ENCODE measurements around the gene SGCA. TPM values are rescaled to one million over a fixed set of nuclear protein-coding genes. Genes with fewer than 3 reads are reported as not detected.

The SGCA gene
- total and polyA plus RNA-seq, 2 of the 8 experiments (the other 6 are each of a cell fraction or from before 2014, with no cell fraction given), result 0.12 TPM; not detected in 1

DNA sequence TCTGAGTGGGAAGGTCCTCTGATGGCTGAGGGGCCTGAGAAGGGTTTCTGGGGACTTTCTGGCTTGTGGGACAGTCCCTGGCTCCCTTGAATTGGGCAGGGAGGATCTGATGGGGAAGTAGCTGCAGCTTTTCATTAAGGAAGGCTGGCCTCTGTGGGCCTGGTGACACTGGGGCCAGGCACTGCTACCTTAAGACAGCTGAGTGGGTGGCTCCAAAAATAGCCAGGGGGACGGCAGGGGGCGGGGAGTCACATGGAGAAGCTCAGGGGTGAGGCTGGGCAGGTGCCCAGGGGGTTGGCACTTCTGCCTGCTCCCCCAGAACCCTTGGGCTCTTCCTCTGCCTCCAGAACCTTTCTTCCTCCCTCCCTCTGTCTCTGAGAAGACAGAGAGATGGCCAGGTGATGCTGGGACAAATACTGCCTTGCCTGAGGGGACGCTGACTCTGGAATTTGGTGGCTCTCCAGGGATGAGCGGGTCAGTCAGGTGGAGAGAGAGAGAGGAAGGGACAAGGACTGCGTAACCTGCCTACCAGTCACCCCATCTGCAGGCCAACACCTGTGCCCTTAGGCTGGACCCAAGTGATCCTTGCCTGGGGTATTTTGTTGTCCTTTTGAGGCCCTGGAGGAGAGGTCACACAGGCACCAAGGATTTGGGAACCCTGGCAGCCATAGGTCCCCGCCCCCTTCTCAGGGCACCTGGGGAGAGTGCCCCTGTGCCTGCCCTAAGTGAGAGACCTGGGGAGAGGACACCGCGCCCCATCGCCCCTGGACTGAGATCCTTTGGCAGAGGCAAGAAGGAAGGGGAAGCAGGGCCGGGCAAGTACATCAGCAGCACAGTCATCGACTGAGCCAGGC is 1.7 kb upstream of the SGCA start (continued):
- TF ChIP-seq JUN (IDR thresholded peaks at IDR 0.05; ENCODE audit: low read depth, low read length) (no peak), SIN3A (conservative IDR thresholded peaks at IDR 0.05 in 1 of 2, IDR thresholded peaks at IDR 0.05 in 1 of 2; ENCODE audit: low read depth in 1 of 2, low read length in 2 of 2) (no peak), CHD2 (IDR thresholded peaks at IDR 0.05; ENCODE audit: low read length) (no peak), SIRT6 (IDR thresholded peaks at IDR 0.05; ENCODE audit: low read length) (no peak)
